CD8-positive, alpha-beta memory T cell (primary cell): ENCODE data around the gene HAPLN3. TPM values are rescaled to one million over a fixed set of nuclear protein-coding genes. Genes with fewer than 3 reads are reported as not detected.

Experiments
- CTCF ChIA-PET: fragments of 350-600 bp; sonication (Branson Sonifier 250); formaldehyde crosslinking; loops from one replicate; lab custom pipeline; 2021; ENCODE audit warnings: antibody characterized with exemption; lab: Charles Lee
- POLR2A ChIA-PET: fragments of 350-600 bp; sonication (Branson Sonifier 250); formaldehyde crosslinking; loops from one replicate; lab custom pipeline; 2021; ENCODE audit warnings: antibody characterized with exemption; lab: Charles Lee
- DNase-seq, 5 donors: peaks; one replicate each; pipeline versions ENCODE4 v3.0.0 to v3.0.0-alpha.2; 2020 to 2022; ENCODE audit warnings: mixed read lengths in 1 of 5
- H3K27ac ChIP-seq: one replicate; pipeline ENCODE4 v1.7.0; 2013; ENCODE audit warnings: low read depth, mild to moderate bottlenecking, low read length, moderate library complexity
- H3K27me3 ChIP-seq: 2 replicates; pipeline ENCODE4 v1.7.0; 2013; ENCODE audit warnings: low read length, mild to moderate bottlenecking; ENCODE audit not compliant: insufficient read depth, poor library complexity, severe bottlenecking
- H3K36me3 ChIP-seq: 2 replicates; pipeline ENCODE4 v1.7.0; 2013; ENCODE audit warnings: mild to moderate bottlenecking, low read length, moderate library complexity; ENCODE audit not compliant: insufficient read depth
- H3K4me1 ChIP-seq: 2 replicates; pipeline ENCODE4 v1.7.0; 2013; ENCODE audit warnings: mild to moderate bottlenecking, low read length, moderate library complexity; ENCODE audit not compliant: insufficient read depth
- H3K4me3 ChIP-seq: 2 replicates; pipeline ENCODE4 v1.7.0; 2013; ENCODE audit warnings: mild to moderate bottlenecking, low read length
- H3K9me3 ChIP-seq: 2 replicates; pipeline ENCODE4 v1.7.0; 2013; ENCODE audit warnings: mild to moderate bottlenecking, low read length
- H3K27ac Mint-ChIP-seq, 8 donors: one replicate each; pipeline ENCODE4 v1.8.0; 2020 to 2021; ENCODE audit warnings: mixed read lengths in 8 of 8, mild to moderate bottlenecking in 6 of 8, inconsistent platforms in 3 of 8, moderate library complexity in 3 of 8
- H3K27me3 Mint-ChIP-seq, 2 donors: one replicate each; pipeline ENCODE4 v1.8.0; 2020 to 2021; ENCODE audit warnings: mixed read lengths in 2 of 2, mild to moderate bottlenecking in 1 of 2, moderate library complexity in 1 of 2
- H3K36me3 Mint-ChIP-seq, 3 donors: one replicate each; pipeline ENCODE4 v1.8.0; 2020 to 2021; ENCODE audit warnings: mixed read lengths in 3 of 3, inconsistent platforms in 1 of 3, mild to moderate bottlenecking in 1 of 3
- H3K4me1 Mint-ChIP-seq, 3 donors: one replicate each; pipeline ENCODE4 v1.8.0; 2020 to 2021; ENCODE audit warnings: mixed read lengths in 3 of 3, inconsistent platforms in 1 of 3, mild to moderate bottlenecking in 1 of 3
- H3K4me3 Mint-ChIP-seq, 7 donors: one replicate each; pipeline ENCODE4 v1.8.0; 2020 to 2021; ENCODE audit warnings: mixed read lengths in 7 of 7, mild to moderate bottlenecking in 6 of 7, moderate library complexity in 4 of 7, inconsistent platforms in 2 of 7
- H3K9me3 Mint-ChIP-seq, 5 donors: one replicate each; pipeline ENCODE4 v1.8.0; 2020 to 2022; ENCODE audit warnings: mixed read lengths in 5 of 5, mild to moderate bottlenecking in 3 of 5, moderate library complexity in 2 of 5, inconsistent platforms in 1 of 5
- polyA plus RNA-seq: library from polyadenylated mRNA; unstranded; fragments of 300-500 nt; fragmentation: Illumina TruSeq; gene quantifications from one replicate; pipeline ENCODE4 v1.2.3, GENCODE V29; 2021
- total RNA-seq, 2 experiments: library from RNA; stranded (reverse); gene quantifications; one replicate each; pipeline ENCODE4 v1.2.3, GENCODE V29; 2021

HAPLN3 gene
- total and polyA plus RNA-seq, 3 experiments from 2014 or later = 24.6 to 32.3 (median 32.2) TPM

DNA sequence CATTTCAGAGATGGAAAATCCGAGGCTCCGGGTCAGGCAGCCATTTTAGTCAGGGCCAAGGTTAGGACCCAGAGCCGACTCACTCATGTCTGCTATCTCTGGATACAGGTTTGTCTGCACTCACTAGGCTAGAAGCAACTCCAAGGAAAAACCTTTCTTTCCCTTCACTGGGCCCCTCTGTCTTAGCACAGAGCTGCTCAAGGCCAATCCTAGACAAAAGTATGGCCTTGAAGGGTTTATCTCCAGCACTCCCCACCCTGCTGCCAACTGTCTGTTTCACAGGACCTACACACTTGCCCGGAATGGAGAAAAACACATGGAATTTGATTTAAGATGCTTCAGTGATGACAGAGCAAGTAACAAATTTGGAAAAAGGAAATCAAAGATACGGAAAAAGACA lies 66.6 kb downstream of the HAPLN3 start:
- Mint-ChIP-seq H3K27ac (peak overlapping the region in 1 of 8 donors; percentile 47), H3K4me3 (no peak overlapping the region), H3K27me3 (peaks cover 8% of the 10 kb centered on the region in 2 donors), H3K4me1 (no peaks in the 10 kb centered on the region), H3K9me3 (no peaks in the 10 kb centered on the region), H3K36me3 (no peaks in the 10 kb centered on the region)
- Histone ChIP-seq H3K27ac (no peak overlapping the region), H3K36me3 (no peaks in the 10 kb centered on the region), H3K9me3 (no peaks in the 10 kb centered on the region), H3K4me3 (no peak overlapping the region), H3K27me3 (no peaks in the 10 kb centered on the region), H3K4me1 (no peaks in the 10 kb centered on the region)
- CTCF ChIA-PET = no interaction called here
- POLR2A ChIA-PET = no interaction called here
- no peak for DNase-seq

Other genes starting within 250 kb of the HAPLN3 start
- not detected for gene ACAN, start 92.1 kb downstream of the HAPLN3 start, total RNA-seq
- gene ACAN, start 92.1 kb downstream of the HAPLN3 start, polyA plus RNA-seq = not detected
- gene MFGE8, start 17.8 kb upstream of the HAPLN3 start, total RNA-seq = 10 to 100 TPM; 23.0 to 27.1 TPM
- gene MFGE8, start 17.8 kb upstream of the HAPLN3 start, polyA plus RNA-seq = 9.6 TPM
- gene ABHD2, start 192.9 kb upstream of the HAPLN3 start, total RNA-seq = 10 to 100 TPM; 68.7 to 79.8 TPM
- gene ABHD2, start 192.9 kb upstream of the HAPLN3 start, polyA plus RNA-seq = 22.9 TPM